ENCODE measurements around the gene EXTL2.

Gene EXTL2

GRCh38 chr1:100894603-100895539, at the start of gene EXTL2:
Gene EXTL2, minus strand, starts transcription at chr1:100894842. Its CDS starts 6,085 bp downstream, at chr1:100888757.
- ChIA-PET CTCF (interaction anchor here (0.9 to 2.1 kb wide), 9 partner anchors 8 to 436 kb away, joined by 3 to 8 read pairs (median 4); no protein-coding TSS in a partner anchor), POLR2A (interaction anchor here (0.6 kb wide), 1 partner anchor 47 kb away, joined by 3 read pairs; no protein-coding TSS in a partner anchor)
- H3K4me3 ChIP-seq (ENCODE audit: low read depth, low read length), result peak within 1 kb of the TSS; percentile 89
- no peak for TF ChIP-seq CTCF (IDR thresholded peaks at IDR 0.05; ENCODE audit: insufficient read depth, low read length, missing control alignments)
- no peak for DNase-seq (ENCODE audit: low read depth, low spot score)

- CTCF ChIA-PET, result interaction anchor here (1.3 to 4.4 kb wide), 3 partner anchors 19 to 366 kb away, joined by 3 to 24 read pairs (median 4); no protein-coding TSS in a partner anchor
- POLR2A ChIA-PET, result no interaction called here
These were observed 48.9 kb upstream of the EXTL2 start for GRCh38 chr1:100943533-100943932.

GRCh38 chr1:100942304-100943046, 47.8 kb upstream of the EXTL2 start:
- POLR2A ChIA-PET, result interaction anchor here (1.1 kb wide), 1 partner anchor 321 kb away, joined by 3 read pairs; no protein-coding TSS in a partner anchor
- CTCF ChIA-PET, result interaction anchor here (1.3 to 4.4 kb wide), 3 partner anchors 18 to 345 kb away, joined by 3 to 24 read pairs (median 4); no protein-coding TSS in a partner anchor
- H3K4me3 ChIP-seq (ENCODE audit: low read depth, low read length), result no peak overlapping the region
- no peak for TF ChIP-seq CTCF (IDR thresholded peaks at IDR 0.05; ENCODE audit: insufficient read depth, low read length, missing control alignments)
- DNase-seq (ENCODE audit: low read depth, low spot score), result no peak

More at GRCh38 chr1:100943533-100943932, 48.9 kb upstream of the EXTL2 start:
- DNase-seq (ENCODE audit: low read depth, low spot score), result no peak
- no peak for TF ChIP-seq CTCF (IDR thresholded peaks at IDR 0.05; ENCODE audit: insufficient read depth, low read length, missing control alignments)
- no peak overlapping the region for H3K4me3 ChIP-seq (ENCODE audit: low read depth, low read length)

- no peak for DNase-seq (ENCODE audit: low read depth, low spot score)
- no peak overlapping the region for H3K4me3 ChIP-seq (ENCODE audit: low read depth, low read length)
- TF ChIP-seq CTCF (IDR thresholded peaks at IDR 0.05; ENCODE audit: insufficient read depth, low read length, missing control alignments), result no peak
- POLR2A ChIA-PET, result no interaction called here
- CTCF ChIA-PET, result interaction anchor here (1.5 to 4.4 kb wide), 2 partner anchors 20 to 346 kb away, joined by 4 to 24 read pairs; no protein-coding TSS in a partner anchor
These were observed 47.1 kb upstream of the EXTL2 start for GRCh38 chr1:100941580-100942216.

GRCh38 chr1:100941098-100941527, 46.5 kb upstream of the EXTL2 start:
- ChIA-PET CTCF (interaction anchor here (1.5 to 4.4 kb wide), 2 partner anchors 20 to 346 kb away, joined by 4 to 24 read pairs; no protein-coding TSS in a partner anchor), POLR2A (no interaction called here)
- TF ChIP-seq CTCF (IDR thresholded peaks at IDR 0.05; ENCODE audit: insufficient read depth, low read length, missing control alignments), result no peak
- no peak overlapping the region for H3K4me3 ChIP-seq (ENCODE audit: low read depth, low read length)
- DNase-seq (ENCODE audit: low read depth, low spot score), result no peak

Data from AG04449 (cell line).